H1 (cell line): ENCODE results near the gene IGF2BP3. TPM values are rescaled to one million over a fixed set of nuclear protein-coding genes. Genes with fewer than 3 reads are reported as not detected.

Experiments
- CTCF ChIA-PET: fragments of 300-600 bp; sonication (Branson Sonifier 250); formaldehyde crosslinking; loops from one replicate; lab custom pipeline; 2021; ENCODE audit not compliant: partially characterized antibody; lab: Charles Lee
- POLR2A ChIA-PET: fragments of 300-600 bp; sonication (Branson Sonifier 250); formaldehyde crosslinking; loops from one replicate; lab custom pipeline; 2021; ENCODE audit warnings: inconsistent platforms; ENCODE audit not compliant: partially characterized antibody; lab: Charles Lee
- DNase-seq, 2 experiments: peaks; one replicate each; pipeline versions ENCODE4 v3.0.0 to v3.0.0-alpha.2; 2010 to 2022; ENCODE audit warnings: low spot score in 2 of 2, low read depth in 1 of 2, mixed read lengths in 1 of 2
- FAIRE-seq: peaks from 2 replicates; lab custom pipeline; 2011; peaks lifted over from hg19 to GRCh38; lab: Jason Lieb, UNC
- H2AFZ ChIP-seq: 2 replicates; pipeline ENCODE4 v1.8.1; 2012; ENCODE audit warnings: low read length, inconsistent platforms
- H2AK5ac ChIP-seq: 2 replicates; pipeline ENCODE4 v1.6.1; 2013; ENCODE audit warnings: low read depth, low read length
- H2BK120ac ChIP-seq: replicated peaks from 2 replicates; pipeline ENCODE3; 2013; ENCODE audit warnings: low read depth, low read length, inconsistent platforms
- H2BK12ac ChIP-seq: 2 replicates; pipeline ENCODE4 v1.6.1; 2013; ENCODE audit warnings: low read depth, low read length
- H2BK15ac ChIP-seq: 2 replicates; pipeline ENCODE4 v1.6.1; 2013; ENCODE audit warnings: low read length
- H2BK20ac ChIP-seq: 2 replicates; pipeline ENCODE4 v1.6.1; 2013; ENCODE audit warnings: low read length
- H2BK5ac ChIP-seq: 2 replicates; pipeline ENCODE4 v1.6.1; 2013; ENCODE audit warnings: low read depth, low read length
- H3K14ac ChIP-seq: 2 replicates; pipeline ENCODE4 v1.6.1; 2013; ENCODE audit warnings: inconsistent platforms; ENCODE audit not compliant: insufficient read length
- H3K18ac ChIP-seq: 2 replicates; pipeline ENCODE4 v1.6.1; 2013; ENCODE audit warnings: low read length; ENCODE audit errors: extremely low read depth
- H3K23ac ChIP-seq: 2 replicates; pipeline ENCODE4 v1.6.1; 2013; ENCODE audit warnings: inconsistent platforms; ENCODE audit not compliant: insufficient read length
- H3K23me2 ChIP-seq: 2 replicates; pipeline ENCODE4 v1.6.1; 2013; ENCODE audit warnings: low read depth, low read length
- H3K27ac ChIP-seq: 2 replicates; pipeline ENCODE4 v1.6.1; 2011; ENCODE audit warnings: low read depth, low read length, inconsistent platforms
- H3K27me3 ChIP-seq, 4 experiments: replicated peaks in 1 of 4; 1 replicate in 1 of 4; 2 replicates in 3 of 4; pipeline versions ENCODE4 v1.6.1 to v1.8.1; 2011 to 2013; ENCODE audit warnings: low read length in 3 of 4, mild to moderate bottlenecking in 3 of 4, inconsistent platforms in 2 of 4, mixed read lengths in 2 of 4, moderate library complexity in 1 of 4; ENCODE audit not compliant: control insufficient read depth in 3 of 4, insufficient read depth in 3 of 4; ENCODE audit errors: extremely low read depth in 1 of 4
- H3K36me3 ChIP-seq, 4 experiments: 2 replicates each; pipeline versions ENCODE4 v1.6.1 to v1.8.1; 2011 to 2013; ENCODE audit warnings: mild to moderate bottlenecking in 4 of 4, low read length in 3 of 4, moderate library complexity in 2 of 4, control low read depth in 1 of 4, inconsistent platforms in 1 of 4; ENCODE audit not compliant: insufficient read depth in 4 of 4, control insufficient read depth in 2 of 4
- H3K4ac ChIP-seq: replicated peaks from 2 replicates; pipeline ENCODE3; 2013; ENCODE audit warnings: low read length, low read depth, mixed read lengths, inconsistent platforms; ENCODE audit not compliant: insufficient read length
- H3K4me1 ChIP-seq, 4 experiments: replicated peaks in 1 of 4; 1 replicate in 1 of 4; 2 replicates in 3 of 4; pipeline versions ENCODE4 v1.6.1 to v1.8.1; 2011 to 2013; ENCODE audit warnings: low read length in 3 of 4, inconsistent platforms in 2 of 4, mixed read lengths in 1 of 4; ENCODE audit not compliant: insufficient read depth in 4 of 4, control insufficient read depth in 3 of 4
- H3K4me2 ChIP-seq, 2 experiments: 2 replicates each; pipeline versions ENCODE4 v1.6.1 to v1.8.1; 2011 to 2013; ENCODE audit warnings: low read depth in 2 of 2, low read length in 2 of 2, control low read depth in 1 of 2, inconsistent platforms in 1 of 2, mild to moderate bottlenecking in 1 of 2; ENCODE audit not compliant: insufficient read depth in 1 of 2
- H3K4me3 ChIP-seq, 4 experiments: fragments of 200-600, 300-600 bp in 1 of 4; sonication (generic), shearing (Covaris generic), sonication (Bioruptor Twin) in 1 of 4; 2 replicates each; pipeline versions ENCODE4 v1.5.1 to v1.8.1; 2011 to 2016; ENCODE audit warnings: low read length in 4 of 4, low read depth in 3 of 4, control low read depth in 2 of 4, inconsistent platforms in 2 of 4, mild to moderate bottlenecking in 2 of 4, mixed read lengths in 1 of 4, moderate library complexity in 1 of 4; ENCODE audit not compliant: insufficient read depth in 2 of 4; ENCODE audit errors: extremely low read depth in 1 of 4
- H3K56ac ChIP-seq: replicated peaks from 2 replicates; pipeline ENCODE3; 2013; ENCODE audit warnings: low read depth, mild to moderate bottlenecking, mixed read lengths, low read length, inconsistent platforms; ENCODE audit not compliant: insufficient read length
- H3K79me1 ChIP-seq: 2 replicates; pipeline ENCODE4 v1.6.1; 2013; ENCODE audit warnings: low read depth, low read length, control low read depth
- H3K79me2 ChIP-seq, 2 experiments: 2 replicates each; pipeline versions ENCODE4 v1.6.1 to v1.8.1; 2012 to 2013; ENCODE audit warnings: low read length in 2 of 2, mild to moderate bottlenecking in 2 of 2, inconsistent platforms in 1 of 2; ENCODE audit not compliant: insufficient read depth in 2 of 2, control insufficient read depth in 1 of 2
- H3K9ac ChIP-seq, 4 experiments: replicated peaks in 1 of 4; 1 replicate in 1 of 4; 2 replicates in 3 of 4; pipeline versions ENCODE4 v1.6.1 to v1.8.1; 2011 to 2013; ENCODE audit warnings: low read depth in 3 of 4, low read length in 3 of 4, control low read depth in 2 of 4, mild to moderate bottlenecking in 2 of 4, moderate library complexity in 2 of 4, inconsistent platforms in 1 of 4; ENCODE audit errors: extremely low read depth in 1 of 4
- H3K9me3 ChIP-seq, 2 experiments: 2 replicates each; pipeline versions ENCODE4 v1.6.1 to v1.8.1; 2012 to 2013; ENCODE audit warnings: mild to moderate bottlenecking in 2 of 2, moderate library complexity in 2 of 2, control low read depth in 1 of 2, inconsistent platforms in 1 of 2, low read depth in 1 of 2, low read length in 1 of 2, mixed read lengths in 1 of 2; ENCODE audit not compliant: insufficient read depth in 2 of 2
- H4K20me1 ChIP-seq, 2 experiments: replicated peaks in 1 of 2; 2 replicates each; pipeline versions ENCODE3 to v1.8.1; 2011 to 2013; ENCODE audit warnings: inconsistent platforms in 2 of 2, low read length in 2 of 2, mild to moderate bottlenecking in 1 of 2; ENCODE audit not compliant: insufficient read depth in 2 of 2, control insufficient read depth in 1 of 2
- H4K5ac ChIP-seq: 2 replicates; pipeline ENCODE4 v1.6.1; 2013; ENCODE audit warnings: low read length, low read depth, mixed read lengths, inconsistent platforms; ENCODE audit not compliant: insufficient read length
- H4K8ac ChIP-seq: 2 replicates; pipeline ENCODE4 v1.8.0; 2013; ENCODE audit warnings: mild to moderate bottlenecking, moderate library complexity, low read length, inconsistent platforms; ENCODE audit not compliant: insufficient read depth; ENCODE audit errors: extremely low read depth
- H4K91ac ChIP-seq: replicated peaks from 2 replicates; pipeline ENCODE3; 2013; ENCODE audit warnings: low read length, mixed read lengths, inconsistent platforms; ENCODE audit not compliant: insufficient read length
- ATF3 ChIP-seq: IDR thresholded peaks from 2 replicates; pipeline ENCODE4 v1.6.1; 2011; ENCODE audit warnings: low read depth, mild to moderate bottlenecking, low read length; ENCODE audit not compliant: insufficient read depth
- GABPA ChIP-seq: IDR thresholded peaks from 2 replicates; pipeline ENCODE4 v1.6.1; 2011; ENCODE audit warnings: mild to moderate bottlenecking, low read length, moderate library complexity, borderline replicate concordance; ENCODE audit not compliant: insufficient read depth
- KDM4A ChIP-seq: IDR thresholded peaks from one replicate; pipeline ENCODE4 v1.7.1; 2012; ENCODE audit warnings: low read depth, mild to moderate bottlenecking, moderate library complexity, low read length, inconsistent platforms; ENCODE audit not compliant: severe bottlenecking
- SP4 ChIP-seq: IDR thresholded peaks from 2 replicates; pipeline ENCODE4 v1.6.1; 2012; ENCODE audit warnings: low read length, inconsistent platforms
- SUZ12 ChIP-seq: fragments of 200-600 bp; sonication (generic); IDR thresholded peaks from 2 replicates; pipeline ENCODE4 v1.6.1; 2012; ENCODE audit warnings: mild to moderate bottlenecking, inconsistent platforms, low read length, moderate library complexity, mixed read lengths
- TBP ChIP-seq: IDR thresholded peaks from 2 replicates; pipeline ENCODE4 v1.6.1; 2011; ENCODE audit warnings: low read depth, low read length, improper control_type of control experiment
- WGBS, 2 experiments: shearing (Covaris generic) in 1 of 2; methylation state at CpG; one replicate each; pipeline versions ENCODE4 v1.1.6 to v1.1.7; 2013 to 2015; ENCODE audit warnings: low lambda C conversion rate in 2 of 2, mixed read lengths in 2 of 2, inconsistent platforms in 1 of 2, low coverage in 1 of 2, missing lambda C conversion rate in 1 of 2; ENCODE audit not compliant: insufficient replicate concordance in 2 of 2, insufficient coverage in 1 of 2, insufficient read length in 1 of 2; ENCODE audit errors: extremely low coverage in 1 of 2, missing lambda C conversion rate in 1 of 2; 5-methylcytosine and 5-hydroxymethylcytosine counted together
- polyA plus RNA-seq, 7 experiments: library from polyadenylated mRNA; depleted of rRNA in 3 of 7; stranded (reverse) in 5 of 7; unstranded in 2 of 7; fragments of >200 nt in 5 of 7; fragments of 200-250 nt in 2 of 7; gene quantifications; 1 replicate in 5 of 7; 2 replicates in 1 of 7; 4 replicates in 1 of 7; pipeline versions ENCODE4 v1.2.1 to v1.2.3, GENCODE V29; 2011 to 2013; ENCODE audit warnings: missing spikeins in 2 of 7, mixed read lengths in 2 of 7
- total RNA-seq: library from RNA; stranded (reverse); fragmentation: NEBNext Ultra II Directional; extraction: Animal tissue kit (Norgen Biotek cat#: 25700); gene quantifications from 2 replicates; pipeline ENCODE4 v1.2.1, GENCODE V29; 2021
- TF ChIP-seq, protein P1 (sequence below): IDR thresholded peaks from 2 replicates; pipeline ENCODE4 v1.6.1; 2011; ENCODE audit warnings: low read length, improper control_type of control experiment

IGF2BP3 gene
- total and polyA plus RNA-seq, 2 of the 8 experiments (the other 6 are each of a cell fraction or from before 2014, with no cell fraction given): 66.3 to 193 TPM

DNA sequence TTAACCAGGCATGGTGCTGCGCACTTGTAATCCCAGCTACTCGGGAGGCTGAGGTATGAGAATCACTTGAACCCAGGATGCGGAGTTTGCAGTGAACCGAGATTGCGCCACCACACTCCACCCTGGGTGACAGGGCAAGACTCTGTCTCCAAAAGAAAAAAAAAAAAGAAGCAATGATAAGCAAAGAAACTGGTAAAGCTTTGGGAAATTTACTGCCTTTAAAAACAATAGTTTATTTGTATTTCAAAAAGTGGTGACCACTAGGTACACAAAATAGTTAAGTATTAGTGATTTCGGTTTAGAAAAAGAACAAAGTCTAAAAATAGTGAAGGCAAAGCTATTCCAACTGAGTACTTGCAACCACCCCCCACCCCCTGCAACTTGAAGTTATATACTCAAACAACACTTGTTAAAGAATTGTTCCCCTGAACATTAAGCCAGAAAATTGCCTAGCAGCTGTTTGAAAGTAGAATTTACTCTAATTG, 133.4 kb downstream of the IGF2BP3 start:
- ChIA-PET CTCF (interaction anchor here (0.5 to 1.0 kb wide), 3 partner anchors 24 to 105 kb away, joined by 3 to 5 read pairs (median 3); no protein-coding TSS in a partner anchor), POLR2A (interaction anchor here (0.6 to 1.2 kb wide), 2 partner anchors 50 to 138 kb away, joined by 3 read pairs; no protein-coding TSS in a partner anchor)
- H3K4me3 ChIP-seq: no peak overlapping the region
- H2BK120ac ChIP-seq: no peak overlapping the region
- H2BK20ac ChIP-seq: no peak overlapping the region
- no peak overlapping the region for H2BK5ac ChIP-seq
- 96% methylated on average over 6 of the region's 6 CpGs; no CpG with 5 or more reads in 1 of the 2 experiments for WGBS, 2 experiments
- no peak overlapping the region for H4K8ac ChIP-seq
- H4K91ac ChIP-seq: no peak overlapping the region
- H3K36me3 ChIP-seq: peaks cover 27 to 89% (median 67%) of the 10 kb centered on the region in 4 experiments
- no peak overlapping the region for H3K14ac ChIP-seq
- no peak overlapping the region for H2BK15ac ChIP-seq
- peaks cover 0 to 3% of the 10 kb centered on the region in 2 experiments for H4K20me1 ChIP-seq
- H3K27me3 ChIP-seq: no peaks in the 10 kb centered on the region
- H3K23me2 ChIP-seq: no peaks in the 10 kb centered on the region
- H3K4me1 ChIP-seq: no peaks in the 10 kb centered on the region
- FAIRE-seq (no peak), DNase-seq (no peak)
- H2AK5ac ChIP-seq: no peak overlapping the region
- H3K27ac ChIP-seq: no peak overlapping the region
- no peak overlapping the region for H3K4ac ChIP-seq
- peaks cover 3% of the 10 kb centered on the region; the same call in 1 of the 2 replicates for H3K79me1 ChIP-seq
- H3K79me2 ChIP-seq: no peaks in the 10 kb centered on the region
- no peak overlapping the region for H2AFZ ChIP-seq
- H4K5ac ChIP-seq: no peak overlapping the region
- no peak overlapping the region for H3K18ac ChIP-seq
- H3K56ac ChIP-seq: no peak overlapping the region
- H3K23ac ChIP-seq: no peak overlapping the region
- H3K9me3 ChIP-seq: no peaks in the 10 kb centered on the region
- no peak overlapping the region for H2BK12ac ChIP-seq
- H3K4me2 ChIP-seq: no peak overlapping the region
- no peak overlapping the region for H3K9ac ChIP-seq
- TF ChIP-seq ATF3 (no peak), SP4 (no peak), TBP (no peak), GABPA (no peak), SUZ12 (no peak), KDM4A (no peak)
- TF ChIP-seq, protein P1, sequence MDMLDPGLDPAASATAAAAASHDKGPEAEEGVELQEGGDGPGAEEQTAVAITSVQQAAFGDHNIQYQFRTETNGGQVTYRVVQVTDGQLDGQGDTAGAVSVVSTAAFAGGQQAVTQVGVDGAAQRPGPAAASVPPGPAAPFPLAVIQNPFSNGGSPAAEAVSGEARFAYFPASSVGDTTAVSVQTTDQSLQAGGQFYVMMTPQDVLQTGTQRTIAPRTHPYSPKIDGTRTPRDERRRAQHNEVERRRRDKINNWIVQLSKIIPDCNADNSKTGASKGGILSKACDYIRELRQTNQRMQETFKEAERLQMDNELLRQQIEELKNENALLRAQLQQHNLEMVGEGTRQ: no peak
